ENCODE results near the gene EOLA2. TPM values are rescaled to one million over a fixed set of nuclear protein-coding genes. Genes with fewer than 3 reads are reported as not detected.

EOLA2 gene
- 35.8 and 36.8 TPM in 2 replicates for polyA plus RNA-seq (2011; rRNA removed)
- 11.2 and 16.1 TPM in 2 replicates for polyA minus RNA-seq (2011; rRNA and poly(A)+ RNA removed)

GRCh38 chrX:149938427-149938880 lies at the start of gene EOLA2:
EOLA2 (minus strand) TSS chrX:149938491; CDS start chrX:149933874, 4,617 bp downstream.
- no peaks in the 10 kb centered on the region for H3K27me3 ChIP-seq (ENCODE audit: control insufficient read depth, insufficient read depth, low read length)
- no peaks in the 10 kb centered on the region; the same call in 1 of the 2 replicates for H3K36me3 ChIP-seq (ENCODE audit: control insufficient read depth, insufficient read depth, low read length)
- DNase-seq (ENCODE audit: low read depth): peak; percentile 94
- ChIA-PET POLR2A (interaction anchor here (0.6 kb wide), 1 partner anchor 262 kb away, joined by 5 read pairs; no protein-coding TSS in a partner anchor), CTCF (no interaction called here)
- TF ChIP-seq CTCF (IDR thresholded peaks at IDR 0.05; ENCODE audit: insufficient read depth, low read depth, low read length): peak; percentile 78
- peak within 1 kb of the TSS; percentile 82 for H3K4me3 ChIP-seq (ENCODE audit: low read depth, low read length)

GRCh38 chrX:149987613-149988012 lies 49.3 kb upstream of the EOLA2 start:
- Histone ChIP-seq H3K36me3 (ENCODE audit: control insufficient read depth, insufficient read depth, low read length) (no peaks in the 10 kb centered on the region), H3K27me3 (ENCODE audit: control insufficient read depth, insufficient read depth, low read length) (no peaks in the 10 kb centered on the region), H3K4me3 (ENCODE audit: low read depth, low read length) (no peak overlapping the region)
- POLR2A ChIA-PET: no interaction called here
- no peak for TF ChIP-seq CTCF (IDR thresholded peaks at IDR 0.05; ENCODE audit: insufficient read depth, low read depth, low read length)
- DNase-seq (ENCODE audit: low read depth): no peak
- CTCF ChIA-PET: no interaction called here

DNA sequence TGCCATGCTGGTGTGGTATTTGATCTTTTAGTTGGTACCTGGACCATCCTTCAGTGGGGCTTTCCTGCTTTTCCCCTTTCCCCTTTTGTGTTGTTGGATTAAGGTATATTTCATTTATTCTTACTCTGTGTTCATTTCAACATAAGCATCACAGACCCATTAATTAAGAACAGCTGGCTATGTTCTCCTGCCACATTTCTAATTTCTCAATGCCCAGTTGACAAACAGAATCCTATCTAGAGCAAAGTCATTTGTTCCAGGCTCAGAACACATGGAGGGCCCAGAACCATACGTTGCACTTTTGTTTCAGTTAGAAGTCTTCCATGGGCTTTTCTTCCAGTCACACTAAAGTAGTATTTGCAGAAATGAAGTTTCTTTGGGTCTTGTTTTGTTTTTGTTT lies 46.1 kb upstream of the EOLA2 start:
- CTCF ChIA-PET: interaction anchor here (1.0 kb wide), 1 partner anchor 8 kb away, joined by 3 read pairs; no protein-coding TSS in a partner anchor
- DNase-seq (ENCODE audit: low read depth): no peak
- POLR2A ChIA-PET: no interaction called here
- Histone ChIP-seq H3K4me3 (ENCODE audit: low read depth, low read length) (no peak overlapping the region), H3K36me3 (ENCODE audit: control insufficient read depth, insufficient read depth, low read length) (no peaks in the 10 kb centered on the region), H3K27me3 (ENCODE audit: control insufficient read depth, insufficient read depth, low read length) (no peaks in the 10 kb centered on the region)
- no peak for TF ChIP-seq CTCF (IDR thresholded peaks at IDR 0.05; ENCODE audit: insufficient read depth, low read depth, low read length)

DNA sequence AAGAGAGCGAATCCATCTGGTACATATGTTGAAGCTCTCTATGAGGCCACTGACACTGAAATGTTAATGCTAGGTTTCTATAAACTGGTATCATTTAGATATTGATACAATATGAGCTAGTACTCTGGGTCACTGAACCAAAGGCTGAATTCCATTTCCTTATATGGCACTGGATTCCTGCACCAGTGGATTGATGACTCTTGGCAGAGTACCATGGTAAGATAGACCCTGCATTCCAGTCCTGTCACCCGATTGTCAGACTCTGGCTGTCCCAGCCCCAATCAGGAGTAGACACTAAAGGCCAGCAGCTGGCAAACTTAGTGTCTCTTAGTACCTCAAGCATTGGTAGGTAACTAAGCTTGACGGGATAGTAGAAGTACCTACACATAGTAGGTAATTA lies 44.0 kb upstream of the EOLA2 start:
- POLR2A ChIA-PET: no interaction called here
- CTCF ChIA-PET: no interaction called here
- Histone ChIP-seq H3K27me3 (ENCODE audit: control insufficient read depth, insufficient read depth, low read length) (no peaks in the 10 kb centered on the region), H3K36me3 (ENCODE audit: control insufficient read depth, insufficient read depth, low read length) (no peaks in the 10 kb centered on the region), H3K4me3 (ENCODE audit: low read depth, low read length) (no peak overlapping the region)
- DNase-seq (ENCODE audit: low read depth): no peak
- no peak for TF ChIP-seq CTCF (IDR thresholded peaks at IDR 0.05; ENCODE audit: insufficient read depth, low read depth, low read length)

DNA sequence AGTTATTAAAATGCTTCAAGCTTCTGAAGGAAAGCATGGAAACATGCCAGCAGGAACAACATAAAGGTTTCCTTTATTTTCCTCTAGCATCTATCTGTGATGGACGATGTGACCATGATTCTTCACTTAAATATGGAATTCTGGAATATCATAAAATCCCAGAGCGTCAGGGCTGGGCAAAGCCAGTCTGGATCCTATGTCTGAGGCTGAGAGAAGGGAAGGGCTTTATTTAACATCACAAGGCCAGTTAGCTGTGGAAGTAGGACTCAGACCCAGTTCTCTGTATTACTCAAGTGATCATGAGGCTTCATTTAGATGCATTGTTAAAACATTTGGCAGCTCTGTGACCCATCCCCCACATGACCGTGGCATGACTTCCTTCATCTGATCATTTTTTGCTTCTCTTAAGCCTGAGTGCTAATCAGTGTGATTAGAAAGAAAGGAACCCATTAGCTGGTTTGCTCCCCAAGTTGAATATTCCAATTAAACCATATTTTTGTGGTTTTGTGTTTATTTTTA lies 40.9 kb upstream of the EOLA2 start:
- Histone ChIP-seq H3K36me3 (ENCODE audit: control insufficient read depth, insufficient read depth, low read length) (no peaks in the 10 kb centered on the region), H3K4me3 (ENCODE audit: low read depth, low read length) (no peak overlapping the region), H3K27me3 (ENCODE audit: control insufficient read depth, insufficient read depth, low read length) (no peaks in the 10 kb centered on the region)
- TF ChIP-seq CTCF (IDR thresholded peaks at IDR 0.05; ENCODE audit: insufficient read depth, low read depth, low read length): no peak
- DNase-seq (ENCODE audit: low read depth): no peak
- POLR2A ChIA-PET: no interaction called here
- CTCF ChIA-PET: no interaction called here
